ENCODE results near the gene ABCG8. TPM values are rescaled to one million over a fixed set of nuclear protein-coding genes. Genes with fewer than 3 reads are reported as not detected.
A peak's percentile ranks its signal among the peaks of the same experiment; 100 is the strongest.

The ABCG8 gene
- 0.04 TPM in 1 of 2 replicates, not detected in the other for total RNA-seq (2014; rRNA removed; shearing (Covaris generic))

DNA sequence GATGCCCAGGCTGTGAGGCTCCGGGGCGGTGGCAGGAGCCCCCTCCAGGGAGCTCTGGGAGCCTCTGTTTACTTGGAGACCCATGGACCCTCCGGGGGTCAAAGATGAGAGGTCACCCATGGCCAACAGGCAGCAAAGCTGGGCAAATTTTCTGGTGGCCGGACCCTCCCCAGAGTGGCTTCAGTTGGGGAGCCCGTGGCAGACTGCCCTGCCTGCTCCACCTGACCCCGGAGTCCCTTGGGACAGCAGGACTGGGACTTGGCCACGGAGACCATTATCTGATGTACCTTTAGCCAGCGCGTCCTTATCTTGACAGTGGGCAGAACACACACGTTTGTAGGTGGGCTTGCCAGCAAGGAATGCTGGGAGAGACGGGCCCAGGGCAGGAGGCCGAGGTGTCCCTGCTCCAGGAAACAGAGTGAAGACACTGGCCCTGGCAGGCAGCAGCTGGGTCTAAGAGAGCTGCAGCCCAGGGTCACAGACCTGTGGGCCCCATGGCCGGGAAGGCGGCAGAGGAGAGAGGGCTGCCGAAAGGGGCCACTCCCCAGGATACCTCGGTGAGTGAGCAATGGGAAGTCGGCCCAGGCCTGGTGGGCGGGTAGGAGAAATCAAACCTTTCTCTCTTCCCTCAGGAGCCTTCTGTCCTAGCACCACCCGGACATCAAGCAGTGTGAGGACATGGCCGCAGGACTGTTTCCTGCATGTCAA is at the start of gene ABCG8, which contains the start of gene ABCG5:
TSS of gene ABCG8 (plus strand) at position 412 of the 708 bp plus-strand sequence. CDS start at position 495, 83 bp downstream.
TSS of gene ABCG5 (minus strand) at position 280 of the 708 bp plus-strand sequence. CDS start at position 120, 160 bp downstream.
- Histone ChIP-seq H3K9me3 (replicated peaks) (no peaks in the 10 kb centered on the region), H3K36me3 (no peaks in the 10 kb centered on the region)
- DNase-seq = no peak

DNA sequence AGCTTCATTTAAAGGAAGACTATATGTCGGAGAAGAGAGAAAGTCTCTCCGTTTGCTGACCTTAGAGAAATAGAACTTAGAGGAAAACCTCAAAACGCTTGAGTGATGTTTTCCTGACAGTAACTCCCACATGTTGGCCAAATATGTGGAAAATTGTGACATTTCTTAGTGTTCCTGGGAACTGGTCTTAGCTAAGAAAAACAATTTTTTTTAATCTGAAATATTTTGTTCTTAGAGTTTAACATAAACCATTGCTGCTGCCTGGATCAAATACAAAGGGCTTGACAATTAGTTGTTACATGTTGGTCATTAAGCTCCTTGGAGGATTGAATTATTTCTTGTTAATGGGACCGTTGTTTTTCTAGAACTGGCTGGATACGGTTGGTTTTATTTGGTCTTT is 48.6 kb upstream of the ABCG8 start:
- H3K9me3 ChIP-seq (replicated peaks) = 0 out of 2 replicates have a peak, but pooled peaks cover 3% of the 10 kb centered on the region
- H3K36me3 ChIP-seq = no peaks in the 10 kb centered on the region; the same call in 1 of the 2 replicates
- H3K27me3 ChIP-seq = no peaks in the 10 kb centered on the region
- no peak overlapping the region for H3K4me3 ChIP-seq
- H3K27ac ChIP-seq = no peak overlapping the region
- H3K4me1 ChIP-seq = no peaks in the 10 kb centered on the region
- DNase-seq = no peak

More for the DNA sequence above, at the start of gene ABCG8, which contains the start of gene ABCG5:
- no peaks in the 10 kb centered on the region for H3K27me3 ChIP-seq
- H3K27ac ChIP-seq = no peak within 1 kb of the TSS
- peaks cover 2% of the 10 kb centered on the region for H3K4me1 ChIP-seq
- H3K4me3 ChIP-seq = no peak within 1 kb of the TSS

DNA sequence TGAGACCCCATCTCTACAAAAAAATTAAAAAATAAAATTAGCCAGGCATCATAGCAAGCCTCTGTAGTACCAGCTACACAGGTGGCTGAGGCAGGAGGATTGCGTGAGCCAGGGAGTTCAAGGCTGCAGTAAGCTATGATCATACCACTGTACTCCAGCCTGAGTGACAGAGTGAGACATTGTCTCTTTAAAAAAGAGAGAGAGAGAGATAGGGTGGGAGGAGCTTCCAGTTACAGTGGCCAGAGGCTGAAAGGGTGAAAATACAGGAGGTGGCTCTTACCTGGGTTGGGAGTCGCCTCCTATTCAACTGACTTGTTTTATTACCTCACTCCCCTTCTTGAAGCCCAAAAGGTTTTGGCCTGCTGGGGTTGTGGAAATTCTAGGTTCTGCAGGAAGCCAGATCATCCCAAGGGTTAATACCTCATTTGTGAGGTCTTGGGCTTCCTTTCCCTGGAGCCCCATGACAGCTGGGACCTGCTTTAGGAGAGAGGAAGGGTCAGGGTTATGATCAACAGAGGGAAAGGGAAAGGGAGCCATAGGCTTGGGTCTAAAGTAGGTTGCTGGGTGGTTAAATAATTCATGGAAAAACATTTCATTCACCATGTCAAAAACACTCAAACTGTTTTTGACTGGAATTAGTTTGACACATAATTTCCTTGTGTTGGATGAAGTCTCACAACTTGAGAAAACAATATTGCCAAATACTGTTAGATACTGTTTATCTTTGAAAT is 47.6 kb upstream of the ABCG8 start:
- Histone ChIP-seq H3K9me3 (replicated peaks) (0 out of 2 replicates have a peak, but pooled peaks cover 3% of the 10 kb centered on the region), H3K27ac (no peak overlapping the region), H3K4me1 (no peaks in the 10 kb centered on the region), H3K36me3 (no peaks in the 10 kb centered on the region; the same call in 1 of the 2 replicates), H3K27me3 (no peaks in the 10 kb centered on the region), H3K4me3 (no peak overlapping the region)
- DNase-seq = peak in 1 of 2 experiments; percentile 33

DNA sequence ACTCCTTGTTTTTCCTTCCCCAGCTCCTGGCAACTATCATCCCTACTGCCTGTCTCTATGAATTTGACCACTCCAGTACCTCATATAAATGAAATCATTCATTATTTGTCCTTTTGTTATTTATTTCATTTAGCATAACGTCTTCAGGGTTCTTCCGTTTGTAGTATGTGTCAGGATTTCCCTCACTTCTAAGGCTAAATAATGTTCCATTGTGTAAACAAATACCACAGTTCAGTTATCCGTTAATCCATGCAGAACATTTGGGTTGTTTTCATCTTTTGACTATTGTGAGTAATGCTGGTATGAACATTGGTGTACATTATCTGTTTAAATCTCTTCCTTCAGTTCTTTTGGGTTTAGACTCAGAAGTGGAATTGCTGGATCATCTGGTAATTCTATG is 46.1 kb upstream of the ABCG8 start:
- H3K27me3 ChIP-seq = no peaks in the 10 kb centered on the region
- no peak overlapping the region for H3K27ac ChIP-seq
- 0 out of 2 replicates have a peak, but pooled peaks cover 3% of the 10 kb centered on the region for H3K9me3 ChIP-seq (replicated peaks)
- DNase-seq = no peak
- no peak overlapping the region for H3K4me3 ChIP-seq
- no peaks in the 10 kb centered on the region for H3K4me1 ChIP-seq
- H3K36me3 ChIP-seq = no peaks in the 10 kb centered on the region; the same call in 1 of the 2 replicates

DNA sequence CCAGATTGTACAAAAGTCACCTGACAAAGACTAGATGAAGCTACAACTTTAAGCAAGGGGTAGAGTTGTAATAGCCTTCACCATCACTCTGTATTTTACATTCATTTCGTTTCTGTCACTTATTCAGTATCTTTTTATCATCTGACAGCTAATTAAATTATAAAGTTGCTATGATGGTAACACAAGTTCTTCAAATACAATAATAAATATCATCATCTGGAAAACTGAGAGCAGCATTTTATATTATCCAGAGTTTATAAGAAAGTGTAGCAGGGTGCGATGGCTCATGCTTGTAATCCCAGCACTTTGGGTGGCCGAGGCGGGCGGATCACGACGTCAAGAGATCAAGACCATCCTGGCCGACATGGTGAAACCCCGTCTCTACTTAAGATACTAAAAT is 43.8 kb upstream of the ABCG8 start:
- no peak for DNase-seq
- Histone ChIP-seq H3K36me3 (no peaks in the 10 kb centered on the region; the same call in 1 of the 2 replicates), H3K9me3 (replicated peaks) (0 out of 2 replicates have a peak, but pooled peaks cover 3% of the 10 kb centered on the region), H3K4me1 (no peaks in the 10 kb centered on the region), H3K27ac (no peak overlapping the region), H3K4me3 (no peak overlapping the region), H3K27me3 (no peaks in the 10 kb centered on the region)

DNA sequence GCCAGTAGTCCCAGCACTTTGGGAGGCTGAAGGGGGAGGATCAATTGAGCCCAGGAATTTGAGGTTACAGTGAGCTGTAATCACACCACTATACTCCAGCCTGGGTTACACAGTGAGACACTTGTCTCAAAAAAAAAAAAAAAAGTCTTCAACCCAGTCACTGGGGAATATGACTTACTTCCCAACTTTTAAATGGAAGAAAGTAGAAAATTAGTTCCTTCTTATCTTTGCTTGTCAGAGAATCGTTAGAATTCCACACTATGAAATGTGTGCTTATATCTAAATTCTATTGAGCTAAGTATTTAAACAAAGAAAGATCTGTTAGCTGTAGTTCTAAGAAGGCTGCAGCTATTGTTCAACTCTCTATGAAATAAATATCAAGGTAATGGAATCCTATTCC is 42.6 kb upstream of the ABCG8 start:
- DNase-seq = no peak
- Histone ChIP-seq H3K4me3 (no peak overlapping the region), H3K27ac (no peak overlapping the region), H3K27me3 (no peaks in the 10 kb centered on the region), H3K4me1 (no peaks in the 10 kb centered on the region), H3K9me3 (replicated peaks) (0 out of 2 replicates have a peak, but pooled peaks cover 3% of the 10 kb centered on the region), H3K36me3 (no peaks in the 10 kb centered on the region; the same call in 1 of the 2 replicates)

- H3K4me3 ChIP-seq = no peak overlapping the region
- no peak overlapping the region for H3K27ac ChIP-seq
- H3K4me1 ChIP-seq = no peaks in the 10 kb centered on the region
- peak in 1 of 2 experiments; percentile 31 for DNase-seq
- no peaks in the 10 kb centered on the region for H3K9me3 ChIP-seq (replicated peaks)
- no peaks in the 10 kb centered on the region for H3K36me3 ChIP-seq
- H3K27me3 ChIP-seq = no peaks in the 10 kb centered on the region
These were observed 40.5 kb upstream of the ABCG8 start for GRCh38 chr2:43798300-43798699.

- no peak for DNase-seq
- Histone ChIP-seq H3K9me3 (replicated peaks) (no peaks in the 10 kb centered on the region), H3K4me3 (no peak overlapping the region), H3K36me3 (no peaks in the 10 kb centered on the region), H3K4me1 (no peaks in the 10 kb centered on the region), H3K27ac (no peak overlapping the region), H3K27me3 (no peaks in the 10 kb centered on the region)
These were observed 37.9 kb upstream of the ABCG8 start for GRCh38 chr2:43800894-43801293.

- Histone ChIP-seq H3K4me3 (no peak overlapping the region), H3K9me3 (replicated peaks) (no peaks in the 10 kb centered on the region), H3K27me3 (no peaks in the 10 kb centered on the region), H3K4me1 (no peaks in the 10 kb centered on the region), H3K27ac (no peak overlapping the region), H3K36me3 (no peaks in the 10 kb centered on the region)
- DNase-seq = no peak
These were observed 36.6 kb upstream of the ABCG8 start for GRCh38 chr2:43802135-43802534.

DNA sequence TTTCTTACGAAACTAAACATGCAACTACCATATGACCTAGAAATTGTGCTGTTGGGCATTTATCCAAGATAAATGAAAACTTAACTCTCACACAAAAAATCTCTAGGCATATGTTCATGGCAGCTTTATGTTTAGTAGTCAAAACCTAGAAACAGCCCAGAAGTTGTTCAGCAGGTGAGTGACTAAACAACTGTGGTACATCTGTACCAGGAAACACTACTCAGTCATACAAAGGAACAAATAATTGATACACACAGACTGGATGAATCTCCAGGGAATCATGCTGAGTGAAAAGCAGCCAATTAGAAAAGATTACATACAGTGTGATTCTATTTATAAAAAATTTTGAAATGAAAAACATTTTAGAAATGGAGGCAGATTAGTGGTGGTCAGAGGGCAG is 35.7 kb upstream of the ABCG8 start:
- no peak overlapping the region for H3K27ac ChIP-seq
- H3K27me3 ChIP-seq = no peaks in the 10 kb centered on the region
- no peak overlapping the region for H3K4me3 ChIP-seq
- no peaks in the 10 kb centered on the region for H3K4me1 ChIP-seq
- H3K36me3 ChIP-seq = no peaks in the 10 kb centered on the region
- no peak for DNase-seq
- no peaks in the 10 kb centered on the region for H3K9me3 ChIP-seq (replicated peaks)

- DNase-seq = no peak
- Histone ChIP-seq H3K9me3 (replicated peaks) (no peaks in the 10 kb centered on the region), H3K4me1 (no peaks in the 10 kb centered on the region), H3K4me3 (no peak overlapping the region), H3K36me3 (no peaks in the 10 kb centered on the region), H3K27ac (no peak overlapping the region), H3K27me3 (no peaks in the 10 kb centered on the region)
These were observed 32.1 kb upstream of the ABCG8 start for GRCh38 chr2:43806719-43807031.

- Histone ChIP-seq H3K36me3 (no peaks in the 10 kb centered on the region), H3K9me3 (replicated peaks) (no peaks in the 10 kb centered on the region), H3K27me3 (no peaks in the 10 kb centered on the region), H3K27ac (no peak overlapping the region), H3K4me1 (no peaks in the 10 kb centered on the region), H3K4me3 (no peak overlapping the region)
- DNase-seq = no peak
These were observed 28.3 kb upstream of the ABCG8 start for GRCh38 chr2:43810452-43810851.

DNA sequence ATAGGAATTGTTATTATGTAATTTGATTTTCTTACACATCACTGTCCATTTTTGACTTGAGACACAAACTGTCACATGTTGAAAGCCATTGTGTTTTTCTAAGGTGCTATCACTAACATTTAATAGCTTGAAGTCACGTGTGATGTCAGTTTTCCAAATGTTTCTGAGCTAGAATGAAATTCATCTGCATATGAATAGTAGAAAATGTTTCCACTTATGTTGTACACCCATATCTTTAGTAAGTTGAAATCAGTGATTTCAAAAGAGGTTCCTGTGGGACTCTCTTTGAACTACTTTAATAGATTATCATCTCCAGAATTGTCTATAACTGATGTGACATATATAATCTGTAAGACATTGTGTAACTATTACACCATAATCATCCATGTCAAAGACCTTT is 27.9 kb upstream of the ABCG8 start:
- Histone ChIP-seq H3K27me3 (no peaks in the 10 kb centered on the region), H3K4me1 (no peaks in the 10 kb centered on the region), H3K36me3 (no peaks in the 10 kb centered on the region), H3K27ac (no peak overlapping the region), H3K4me3 (no peak overlapping the region), H3K9me3 (replicated peaks) (no peaks in the 10 kb centered on the region)
- no peak for DNase-seq

DNA sequence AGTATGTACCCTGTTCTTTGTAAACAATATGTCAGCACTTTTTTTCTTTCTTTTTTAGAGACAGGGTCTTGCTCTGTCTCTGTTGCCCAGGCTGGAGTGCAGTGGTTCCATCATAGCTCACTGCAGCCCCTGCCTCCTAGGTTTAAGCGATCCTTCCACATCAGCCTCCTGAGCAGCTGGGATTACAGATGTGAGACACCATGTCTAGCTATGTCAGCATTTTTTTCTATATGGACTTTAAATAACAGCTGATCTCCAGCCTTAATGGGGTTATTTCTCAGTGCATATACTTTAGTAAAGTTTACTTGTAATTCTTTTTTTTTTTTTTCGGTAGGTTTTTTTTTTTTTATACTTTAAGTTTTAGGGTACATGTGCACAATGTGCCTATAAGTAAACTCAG is 26.8 kb upstream of the ABCG8 start:
- Histone ChIP-seq H3K9me3 (replicated peaks) (no peaks in the 10 kb centered on the region), H3K27me3 (no peaks in the 10 kb centered on the region), H3K4me1 (no peaks in the 10 kb centered on the region), H3K36me3 (no peaks in the 10 kb centered on the region), H3K4me3 (no peak overlapping the region), H3K27ac (no peak overlapping the region)
- no peak for DNase-seq

- H3K27ac ChIP-seq = no peak overlapping the region
- no peaks in the 10 kb centered on the region for H3K36me3 ChIP-seq
- H3K4me3 ChIP-seq = no peak overlapping the region
- no peaks in the 10 kb centered on the region for H3K27me3 ChIP-seq
- no peak for DNase-seq
- no peaks in the 10 kb centered on the region for H3K9me3 ChIP-seq (replicated peaks)
- H3K4me1 ChIP-seq = no peaks in the 10 kb centered on the region
These were observed 25.8 kb upstream of the ABCG8 start for GRCh38 chr2:43812947-43813346.
